ENCODE measurements around the gene TOGARAM1.

TOGARAM1 gene

DNA sequence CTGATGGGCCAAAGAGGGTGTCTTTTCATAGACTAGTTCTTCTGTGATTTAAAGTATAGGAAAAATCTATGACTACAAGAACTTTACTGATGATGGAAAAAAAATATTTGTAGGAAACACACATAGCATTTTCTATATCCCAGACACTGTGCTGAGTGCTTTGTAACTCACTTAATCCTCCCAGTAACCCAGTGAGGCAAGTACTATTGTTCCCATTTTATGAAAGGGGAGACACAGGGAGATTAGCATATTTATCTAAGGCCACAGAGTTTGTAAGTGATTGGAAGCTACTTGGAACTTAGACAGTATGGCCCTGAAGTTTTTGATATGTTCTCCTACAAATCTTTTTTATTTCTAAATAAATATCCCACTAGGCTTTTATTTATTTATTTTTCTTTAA, 141.8 kb downstream of the TOGARAM1 start:
- no peak for DNase-seq

DNA sequence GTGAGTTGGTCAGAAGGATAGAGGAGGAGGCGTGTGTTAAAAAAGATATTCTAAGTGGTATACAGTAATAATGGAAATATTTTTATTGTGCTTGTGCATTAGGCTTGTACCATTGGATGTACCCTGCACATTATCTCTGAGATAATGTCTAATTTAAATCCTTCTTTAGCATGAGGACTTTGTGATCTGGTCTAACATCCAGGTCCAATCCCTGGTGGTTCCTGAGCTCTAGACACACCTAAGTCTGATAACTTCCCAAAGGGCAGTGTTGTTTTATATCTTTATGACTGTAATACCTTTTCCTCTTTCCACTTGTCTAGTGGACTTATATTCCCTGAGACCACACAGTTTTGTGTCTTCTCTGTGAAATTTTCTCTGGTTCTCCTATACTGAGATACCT, 142.6 kb downstream of the TOGARAM1 start:
- DNase-seq, result no peak

- DNase-seq, result no peak
Measured at GRCh38 chr14:45112896-45113781, 151.1 kb downstream of the TOGARAM1 start.

DNA sequence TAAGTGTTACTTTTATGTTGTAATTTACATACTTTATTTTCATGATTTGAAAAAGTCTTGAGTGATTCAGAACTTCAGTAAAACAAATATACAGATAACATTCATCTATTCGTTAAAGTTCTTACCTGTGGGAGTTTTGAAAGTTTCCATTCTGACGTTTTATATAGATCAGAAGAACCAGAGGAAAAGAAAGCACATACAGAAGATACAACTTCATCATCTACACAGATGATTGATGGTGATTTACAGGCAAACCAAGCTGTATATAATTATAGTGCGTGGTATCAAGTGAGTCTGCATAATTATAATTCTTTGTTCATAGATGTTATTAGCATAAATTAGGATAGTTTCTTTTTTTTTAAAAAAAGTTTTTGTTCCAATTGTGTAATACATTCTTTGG, 152.3 kb downstream of the TOGARAM1 start:
- no peak for DNase-seq

- no peak for DNase-seq
Measured at GRCh38 chr14:45118594-45118993, 156.6 kb downstream of the TOGARAM1 start.

DNA sequence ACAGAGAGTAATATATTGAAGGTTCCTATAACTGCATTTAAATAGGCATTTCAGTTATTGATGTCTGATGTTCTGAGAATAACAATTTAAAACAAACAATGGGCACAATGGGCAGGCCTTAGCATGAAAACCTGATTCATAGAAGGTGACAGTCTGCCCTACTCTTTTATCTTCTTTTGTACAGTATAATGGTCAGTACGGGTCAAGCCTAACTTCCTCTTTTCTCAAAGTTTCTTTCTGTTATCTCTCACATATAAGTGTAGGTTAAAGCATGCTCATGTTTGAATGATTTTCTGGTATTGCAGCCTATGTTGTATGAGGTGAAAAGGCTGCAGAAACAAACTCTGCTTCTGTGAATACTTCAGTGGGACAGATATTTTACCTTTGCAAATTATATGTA, 158.1 kb downstream of the TOGARAM1 start:
- DNase-seq, result no peak

DNA sequence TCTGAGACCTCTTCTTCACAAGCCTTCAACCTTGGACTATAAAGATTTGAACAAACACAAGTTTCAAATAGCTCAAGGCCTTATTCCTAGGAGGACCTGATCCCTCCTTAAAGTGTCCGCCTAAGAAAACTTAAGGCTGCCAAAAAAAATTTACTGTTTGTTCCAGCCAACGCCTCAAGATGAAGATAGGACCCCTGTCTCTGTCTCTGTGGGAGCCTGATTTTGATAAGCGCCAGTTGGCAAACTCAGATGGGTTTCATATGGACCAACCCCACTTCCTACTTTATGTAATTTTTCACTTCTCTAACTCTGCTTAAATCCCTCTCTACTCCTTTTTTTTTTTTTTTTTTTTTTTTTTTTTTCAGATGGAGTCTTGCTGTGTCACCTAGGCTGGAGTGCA, 161.3 kb downstream of the TOGARAM1 start:
- no peak for DNase-seq
